Measurements from ENCODE around the gene MPZL2.

- TF ChIP-seq CTCF (IDR thresholded peaks at IDR 0.05; ENCODE audit: low read depth, low read length): no peak
- no peak for TF ChIP-seq POLR2A (IDR thresholded peaks at IDR 0.05; ENCODE audit: extremely low read depth, insufficient read length)
Observed at GRCh38 chr11:118219732-118220131, 44.4 kb downstream of the MPZL2 start.
